HG03565 (cell line): ENCODE data around the gene MVK.

ENCODE experiments used
- ATAC-seq: cut with Tn5 transposase; IDR thresholded peaks from one replicate; pipeline ENCODE4 v1.9.1; 2021; ENCODE audit warnings: mild to moderate bottlenecking, moderate library complexity; ENCODE audit not compliant: unreplicated experiment

Gene MVK

DNA sequence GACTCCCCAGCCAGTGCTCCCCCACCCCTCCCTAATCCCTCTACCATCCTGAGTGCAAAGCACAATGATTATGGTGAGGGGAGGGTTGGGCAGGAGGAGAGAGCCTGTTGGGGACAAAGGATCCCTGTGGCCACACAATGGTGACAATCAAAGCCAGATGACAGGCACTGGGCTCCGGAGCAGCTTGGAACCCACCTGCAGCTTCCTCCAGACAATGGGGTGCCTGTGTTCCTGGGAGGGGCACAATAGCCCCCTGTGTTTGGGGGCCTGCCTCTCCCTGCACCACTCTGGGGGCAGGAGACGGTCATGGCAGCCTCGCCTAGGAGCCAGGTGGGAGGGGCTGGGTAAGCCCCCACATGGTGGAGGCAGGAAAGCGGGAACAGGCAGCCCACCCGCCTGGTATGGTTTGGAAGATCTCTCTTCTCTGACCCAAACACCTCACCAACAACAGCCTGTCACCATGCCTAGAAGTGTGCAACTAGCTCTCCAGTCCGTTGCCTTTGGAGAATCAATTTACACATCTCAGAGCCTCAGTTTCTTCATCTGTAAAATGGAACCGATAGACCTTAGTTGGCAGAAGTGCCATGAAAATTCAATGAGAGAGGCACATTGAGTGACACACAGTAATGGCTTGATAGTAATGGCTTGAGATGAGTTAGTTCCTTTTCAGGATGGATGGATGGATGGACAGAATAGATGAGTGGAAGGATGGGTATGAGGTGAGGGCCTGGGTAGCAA lies 53.0 kb downstream of the MVK start:
- no peak for ATAC-seq

DNA sequence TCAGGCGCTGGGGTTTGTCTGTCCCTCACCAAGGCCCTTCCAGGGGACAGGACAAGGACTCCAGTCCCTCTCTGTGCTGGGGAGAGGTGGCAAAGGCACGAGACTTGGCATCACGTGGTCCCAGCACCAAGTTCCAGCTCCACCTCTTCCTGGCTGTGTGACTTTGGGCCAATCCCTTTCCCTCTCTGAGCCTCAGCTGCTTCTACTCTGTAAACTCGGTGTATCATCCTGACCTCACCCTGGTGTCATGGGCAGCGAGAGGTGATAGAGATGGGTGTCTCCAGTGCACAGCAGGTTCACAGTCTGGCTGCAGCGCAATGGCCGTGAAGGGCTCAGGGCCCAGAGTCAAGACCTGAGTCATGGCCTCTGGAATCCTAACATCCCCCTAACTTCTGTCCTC lies 54.0 kb downstream of the MVK start:
- ATAC-seq: no peak

DNA sequence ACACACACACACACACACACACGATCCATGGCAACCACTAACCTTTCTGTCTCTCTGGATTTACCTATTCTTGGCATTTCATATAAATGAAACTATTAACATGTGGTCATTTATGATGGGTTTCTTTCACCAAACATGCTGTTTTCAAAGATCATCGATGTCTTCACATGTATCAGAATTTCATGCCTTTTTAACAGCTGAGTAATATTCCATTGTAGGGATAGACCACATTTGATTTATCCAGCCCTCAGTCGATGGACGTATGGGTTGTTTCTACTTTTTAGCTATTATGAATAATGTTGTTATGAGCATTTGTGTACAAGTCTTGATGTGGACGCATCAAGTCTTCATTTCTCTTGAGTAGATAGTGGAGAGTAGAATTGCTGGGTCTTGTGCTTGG lies 56.5 kb downstream of the MVK start:
- ATAC-seq: no peak

DNA sequence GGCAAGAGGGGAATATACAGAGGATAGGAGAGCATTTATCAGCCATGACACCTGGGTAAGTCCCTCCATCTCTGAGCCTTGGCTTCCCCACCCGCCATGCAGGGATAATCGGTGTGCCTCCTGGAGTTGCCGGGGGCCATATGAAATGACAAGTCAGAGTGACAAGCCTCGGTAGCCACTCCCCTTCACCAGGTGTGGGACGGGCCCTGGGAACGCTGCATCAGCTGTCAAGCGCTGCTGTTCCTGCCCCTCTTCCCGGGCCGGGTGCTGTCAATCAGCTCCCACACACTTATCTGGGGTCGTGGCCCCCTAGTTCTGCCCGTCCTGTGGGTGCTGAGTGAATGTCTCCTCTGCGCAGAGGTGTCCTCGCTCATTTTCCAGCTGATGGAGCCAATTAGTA lies 57.2 kb downstream of the MVK start:
- no peak for ATAC-seq

- ATAC-seq: no peak
Measured at GRCh38 chr12:109631302-109631701, 57.7 kb downstream of the MVK start.

DNA sequence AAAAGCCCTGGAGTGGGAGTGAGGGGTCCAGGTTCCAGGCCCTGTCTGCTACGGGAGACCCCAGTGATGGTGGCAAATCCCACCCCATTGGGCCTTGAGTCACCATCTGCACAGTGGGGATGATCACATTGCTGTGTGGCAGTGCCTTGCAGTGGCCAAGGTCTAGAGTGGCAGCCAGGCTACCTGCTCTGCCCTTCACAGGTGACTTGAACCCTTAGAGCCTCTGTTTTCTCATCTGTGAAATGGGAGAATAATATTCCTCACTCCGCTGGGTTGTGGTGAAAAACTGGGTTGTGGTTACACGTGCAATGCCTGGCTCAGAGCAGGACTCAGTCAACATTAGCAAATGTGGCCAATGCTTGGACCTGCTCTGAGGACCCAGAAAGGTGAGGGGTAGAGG lies 58.2 kb downstream of the MVK start:
- ATAC-seq: no peak

DNA sequence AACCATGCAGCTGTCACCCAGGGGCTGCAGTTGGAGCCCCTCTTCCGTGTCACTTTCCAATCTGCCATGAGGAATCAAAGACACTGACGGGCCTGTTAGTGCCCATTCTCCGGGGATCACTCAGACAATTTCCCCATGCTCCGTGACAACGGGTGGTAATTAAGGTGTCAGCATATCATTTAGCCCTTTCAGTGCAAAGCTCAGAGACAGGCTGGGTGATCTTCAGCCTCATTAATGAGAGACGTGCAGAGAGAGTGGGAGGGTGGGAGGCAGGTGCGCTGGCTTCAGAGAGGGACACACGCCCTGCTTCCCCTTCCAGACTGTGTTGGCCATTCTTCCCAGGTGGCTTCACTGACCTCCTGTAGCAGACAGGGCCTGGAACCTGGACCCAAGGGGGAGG lies 58.7 kb downstream of the MVK start:
- no peak for ATAC-seq

GRCh38 chr12:109635717-109636116 lies 62.1 kb downstream of the MVK start:
- ATAC-seq: no peak

- no peak for ATAC-seq
Measured at GRCh38 chr12:109637348-109637747, 63.8 kb downstream of the MVK start.

DNA sequence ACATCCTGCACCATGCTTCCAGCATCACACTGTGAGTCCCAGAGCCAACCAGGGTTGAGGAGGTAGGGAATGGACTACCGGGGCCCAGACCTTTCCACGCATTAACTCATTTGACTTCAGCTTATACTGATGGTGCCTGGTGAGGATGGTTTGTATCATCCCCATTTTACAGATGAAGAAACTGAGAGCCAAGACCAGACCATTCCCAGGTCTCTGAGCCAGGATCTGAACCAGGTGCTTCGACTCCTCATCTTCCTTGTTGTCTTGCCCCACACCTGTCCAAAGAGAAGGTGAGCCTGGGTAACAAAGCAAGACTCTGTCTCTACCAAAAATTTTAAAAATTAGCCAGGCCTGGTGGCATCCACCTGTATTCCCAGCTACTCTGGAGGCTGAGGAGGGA lies 64.4 kb downstream of the MVK start:
- no peak for ATAC-seq

GRCh38 chr12:109638735-109639134 lies 65.1 kb downstream of the MVK start:
- ATAC-seq: no peak

DNA sequence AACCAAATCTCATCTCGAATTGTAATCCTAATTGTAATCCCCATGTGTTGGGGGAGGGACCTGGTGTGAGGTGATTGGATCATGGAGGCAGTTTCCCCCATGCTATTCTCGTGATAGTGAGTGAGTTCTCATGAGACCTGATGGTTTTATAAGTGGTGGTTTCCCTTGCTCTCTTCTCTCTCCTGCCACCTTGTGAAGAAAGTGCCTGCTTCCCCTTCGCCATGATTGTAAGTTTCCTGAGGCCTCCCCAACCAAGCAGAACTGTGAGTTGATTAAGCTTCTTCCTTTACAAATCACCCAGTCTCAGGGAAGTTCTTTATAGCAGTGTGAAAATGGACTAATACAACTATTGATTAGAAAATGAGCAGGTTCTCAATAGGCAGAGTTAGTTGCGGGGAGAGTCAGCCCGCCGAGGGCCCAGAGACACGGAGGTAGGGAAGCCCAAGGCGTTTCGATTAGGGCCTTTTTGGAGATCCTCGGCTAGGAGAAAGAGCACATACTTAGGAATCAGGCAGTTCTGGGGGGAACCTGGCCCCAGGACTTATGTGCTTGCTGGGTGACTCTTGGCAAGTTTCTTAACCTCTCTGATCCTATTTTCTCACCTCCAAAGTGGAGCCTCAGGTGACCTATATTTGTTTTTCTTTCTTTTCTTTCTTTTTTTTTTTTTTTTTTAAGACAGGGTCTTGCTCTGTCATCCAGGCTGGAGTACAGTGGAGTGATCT lies 65.7 kb downstream of the MVK start:
- no peak for ATAC-seq

- no peak for ATAC-seq
Measured at GRCh38 chr12:109640961-109641360, 67.4 kb downstream of the MVK start.

GRCh38 chr12:109641422-109641821 lies 67.8 kb downstream of the MVK start:
- ATAC-seq: no peak

DNA sequence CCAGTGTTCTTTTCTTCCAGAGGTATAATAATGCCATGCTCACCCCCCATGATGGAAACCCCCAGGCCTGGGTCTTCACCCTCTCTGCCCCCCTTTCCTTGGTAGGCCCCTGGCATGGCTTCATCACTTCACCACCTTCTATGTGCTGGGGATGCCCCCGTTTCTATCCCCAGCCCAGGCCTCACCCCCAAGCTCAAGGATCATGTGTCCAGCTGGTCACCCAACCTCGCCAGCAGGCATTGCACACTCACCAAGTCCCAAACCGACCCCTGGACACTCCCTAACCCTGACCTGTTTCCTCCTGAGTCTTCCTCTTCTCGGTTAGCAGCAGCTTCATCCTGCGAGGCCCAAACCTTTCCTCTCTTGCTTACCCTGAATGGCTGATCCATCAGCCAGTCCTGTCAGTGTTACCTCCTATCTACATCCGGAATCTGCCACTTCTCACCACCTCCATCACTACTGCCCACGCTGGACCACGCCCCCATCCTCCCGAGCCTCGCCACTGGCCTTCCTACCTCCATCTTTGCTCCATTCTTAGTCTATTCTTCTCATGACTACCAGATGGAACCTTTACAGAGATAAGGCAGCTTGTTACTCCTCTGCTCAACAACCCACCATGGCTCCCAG lies 69.0 kb downstream of the MVK start:
- ATAC-seq: no peak

GRCh38 chr12:109645194-109645593 lies 71.6 kb downstream of the MVK start:
- ATAC-seq: no peak

GRCh38 chr12:109645708-109646107 lies 72.1 kb downstream of the MVK start:
- no peak for ATAC-seq
